Tibial artery (tissue), 4 donors: ENCODE data around the gene FGGY.

ENCODE experiments used
- DNase-seq, 2 donors: peaks; one replicate each; pipeline ENCODE4 v3.0.0-alpha.2; 2019
- H3K27ac ChIP-seq, 2 donors: fragments of 200-600 bp; sonication (generic) in 1 of 2; 1 replicate in 1 of 2; 2 replicates in 1 of 2; pipeline ENCODE4 v1.5.1; 2018 to 2019; ENCODE audit warnings: mild to moderate bottlenecking in 1 of 2
- H3K27me3 ChIP-seq, 2 donors: fragments of 200-600 bp; sonication (generic) in 1 of 2; one replicate each; pipeline versions ENCODE4 v1.5.1 to v1.6.0; 2016 to 2019
- H3K36me3 ChIP-seq, 3 donors: fragments of 200-600 bp; sonication (generic) in 2 of 3; one replicate each; pipeline ENCODE4 v1.5.1; 2016 to 2019; ENCODE audit warnings: mild to moderate bottlenecking in 2 of 3
- H3K4me1 ChIP-seq, 4 donors: fragments of 200-600 bp; sonication (generic) in 2 of 4; 1 replicate in 3 of 4; 2 replicates in 1 of 4; pipeline ENCODE4 v1.5.1; 2016 to 2019
- H3K4me3 ChIP-seq, 2 donors: fragments of 200-600 bp; sonication (generic) in 1 of 2; 1 replicate in 1 of 2; 2 replicates in 1 of 2; pipeline ENCODE4 v1.5.1; 2018 to 2019; ENCODE audit warnings: mild to moderate bottlenecking in 2 of 2
- H3K9me3 ChIP-seq, 3 donors: fragments of 200-600 bp; sonication (generic) in 1 of 3; one replicate each; pipeline ENCODE4 v1.5.1; 2016 to 2019
- intact Hi-C: fragments of 100-400 bp; cut with DNase I; formaldehyde crosslinking; loops from one replicate; pipeline ENCODE4 v1.15.0; 2023; ENCODE audit warnings: low total_unique reads
- TF ChIP-seq, protein P1 (sequence below), 2 experiments: fragments of 200-600 bp in 1 of 2; fragments of 450-650 bp in 1 of 2; IDR thresholded peaks; one replicate each; pipeline ENCODE4 v1.5.1; 2017 to 2019; ENCODE audit warnings: antibody characterized with exemption in 2 of 2, mild to moderate bottlenecking in 1 of 2, moderate library complexity in 1 of 2

Gene FGGY

DNA sequence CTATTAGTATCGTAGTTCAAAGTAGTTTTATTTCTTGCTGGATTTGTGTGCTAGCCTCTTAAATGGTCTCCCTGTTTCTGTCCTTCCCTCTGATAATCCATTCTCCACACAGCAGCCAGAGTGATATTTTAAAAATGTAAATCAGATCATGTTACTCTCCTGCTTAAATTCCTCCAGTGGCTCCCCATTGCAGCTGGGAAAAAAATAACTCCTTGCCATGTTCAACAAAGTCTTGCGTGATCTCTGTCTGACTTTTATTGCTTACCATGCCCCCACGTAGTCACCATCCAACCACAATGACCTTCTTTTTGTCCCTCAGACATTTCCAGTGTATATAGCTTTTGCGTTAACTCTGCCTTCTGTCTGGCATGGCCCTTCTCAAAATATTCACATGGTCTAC, 178.8 kb downstream of the FGGY start:
- Histone ChIP-seq H3K27me3 (no peaks in the 10 kb centered on the region), H3K27ac (no peak overlapping the region), H3K36me3 (no peaks in the 10 kb centered on the region), H3K4me3 (no peak overlapping the region), H3K4me1 (no peaks in the 10 kb centered on the region), H3K9me3 (no peaks in the 10 kb centered on the region)
- intact Hi-C loops = no loop called here
- DNase-seq = no peak
- TF ChIP-seq, protein P1, sequence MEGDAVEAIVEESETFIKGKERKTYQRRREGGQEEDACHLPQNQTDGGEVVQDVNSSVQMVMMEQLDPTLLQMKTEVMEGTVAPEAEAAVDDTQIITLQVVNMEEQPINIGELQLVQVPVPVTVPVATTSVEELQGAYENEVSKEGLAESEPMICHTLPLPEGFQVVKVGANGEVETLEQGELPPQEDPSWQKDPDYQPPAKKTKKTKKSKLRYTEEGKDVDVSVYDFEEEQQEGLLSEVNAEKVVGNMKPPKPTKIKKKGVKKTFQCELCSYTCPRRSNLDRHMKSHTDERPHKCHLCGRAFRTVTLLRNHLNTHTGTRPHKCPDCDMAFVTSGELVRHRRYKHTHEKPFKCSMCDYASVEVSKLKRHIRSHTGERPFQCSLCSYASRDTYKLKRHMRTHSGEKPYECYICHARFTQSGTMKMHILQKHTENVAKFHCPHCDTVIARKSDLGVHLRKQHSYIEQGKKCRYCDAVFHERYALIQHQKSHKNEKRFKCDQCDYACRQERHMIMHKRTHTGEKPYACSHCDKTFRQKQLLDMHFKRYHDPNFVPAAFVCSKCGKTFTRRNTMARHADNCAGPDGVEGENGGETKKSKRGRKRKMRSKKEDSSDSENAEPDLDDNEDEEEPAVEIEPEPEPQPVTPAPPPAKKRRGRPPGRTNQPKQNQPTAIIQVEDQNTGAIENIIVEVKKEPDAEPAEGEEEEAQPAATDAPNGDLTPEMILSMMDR (IDR thresholded peaks at IDR 0.05) = no peak

DNA sequence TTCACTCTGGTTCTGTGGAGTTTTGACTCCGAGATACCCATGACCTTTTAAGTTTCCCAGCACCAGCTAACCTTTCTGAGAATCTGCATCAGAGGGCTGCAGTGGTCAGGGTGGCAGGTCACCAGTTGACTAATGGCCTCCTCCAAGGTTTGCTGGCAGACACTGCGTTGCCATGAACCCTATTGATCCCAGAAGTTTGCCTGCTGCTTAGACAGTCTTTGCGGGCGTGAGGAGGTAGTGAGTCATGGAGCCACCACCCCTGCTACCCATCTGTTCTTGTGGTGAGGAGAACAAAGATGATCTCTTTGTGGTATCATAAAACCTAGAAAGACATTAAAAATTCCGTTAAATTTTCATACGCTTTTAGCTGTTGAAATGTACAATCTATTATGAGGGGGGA, 180.4 kb downstream of the FGGY start:
- Histone ChIP-seq H3K9me3 (no peaks in the 10 kb centered on the region), H3K4me3 (no peak overlapping the region), H3K27ac (no peak overlapping the region), H3K4me1 (no peaks in the 10 kb centered on the region), H3K27me3 (no peaks in the 10 kb centered on the region), H3K36me3 (no peaks in the 10 kb centered on the region)
- intact Hi-C loops = no loop called here
- TF ChIP-seq, protein P1 (IDR thresholded peaks at IDR 0.05) = no peak
- DNase-seq = no peak

DNA sequence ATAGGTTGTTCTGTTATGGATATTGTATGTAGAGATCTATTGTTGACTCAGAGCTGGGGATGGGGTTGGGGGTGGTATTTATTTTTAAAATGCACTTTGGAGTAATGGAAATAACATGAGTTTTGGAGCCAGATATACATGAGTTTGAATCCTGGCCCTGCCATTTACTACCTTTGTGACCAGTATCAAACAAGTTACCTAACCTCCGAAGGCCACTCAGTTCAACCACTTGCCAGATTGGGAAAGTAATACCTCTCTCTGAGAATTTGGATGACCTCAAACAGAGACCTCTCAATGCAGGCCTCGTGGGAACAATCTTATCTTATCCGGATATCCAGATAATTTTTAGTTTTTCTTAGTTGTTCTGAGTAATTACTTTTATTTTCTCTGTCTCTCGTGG, 181.0 kb downstream of the FGGY start:
- Histone ChIP-seq H3K27ac (no peak overlapping the region), H3K27me3 (no peaks in the 10 kb centered on the region), H3K9me3 (no peaks in the 10 kb centered on the region), H3K36me3 (no peaks in the 10 kb centered on the region), H3K4me3 (no peak overlapping the region), H3K4me1 (no peaks in the 10 kb centered on the region)
- intact Hi-C loops = no loop called here
- DNase-seq = no peak
- TF ChIP-seq, protein P1 (IDR thresholded peaks at IDR 0.05) = no peak

DNA sequence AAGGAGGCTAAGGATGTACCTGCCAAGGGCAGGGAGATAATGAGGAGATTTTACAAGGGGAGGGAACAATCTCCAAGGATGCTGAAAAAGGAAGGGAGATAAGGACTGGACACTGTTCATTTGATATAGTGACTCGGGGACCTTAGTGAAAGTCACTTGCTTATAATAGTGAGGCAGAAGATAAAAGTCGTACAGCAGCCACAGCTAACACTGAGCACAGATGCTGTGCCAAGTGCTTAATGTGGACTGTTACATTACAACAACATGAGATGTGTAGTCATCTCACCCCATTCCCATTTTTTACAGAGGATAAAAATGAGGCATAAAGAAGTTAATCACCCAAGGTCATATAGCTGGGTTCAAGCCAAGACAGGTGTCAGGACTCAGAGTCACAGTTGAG, 181.9 kb downstream of the FGGY start:
- DNase-seq = no peak
- H3K9me3 ChIP-seq = no peaks in the 10 kb centered on the region
- H3K27me3 ChIP-seq = no peaks in the 10 kb centered on the region
- TF ChIP-seq, protein P1 (IDR thresholded peaks at IDR 0.05) = no peak
- no peak overlapping the region for H3K27ac ChIP-seq
- intact Hi-C loops = no loop called here
- H3K36me3 ChIP-seq = no peaks in the 10 kb centered on the region
- H3K4me3 ChIP-seq = no peak overlapping the region
- no peaks in the 10 kb centered on the region for H3K4me1 ChIP-seq

DNA sequence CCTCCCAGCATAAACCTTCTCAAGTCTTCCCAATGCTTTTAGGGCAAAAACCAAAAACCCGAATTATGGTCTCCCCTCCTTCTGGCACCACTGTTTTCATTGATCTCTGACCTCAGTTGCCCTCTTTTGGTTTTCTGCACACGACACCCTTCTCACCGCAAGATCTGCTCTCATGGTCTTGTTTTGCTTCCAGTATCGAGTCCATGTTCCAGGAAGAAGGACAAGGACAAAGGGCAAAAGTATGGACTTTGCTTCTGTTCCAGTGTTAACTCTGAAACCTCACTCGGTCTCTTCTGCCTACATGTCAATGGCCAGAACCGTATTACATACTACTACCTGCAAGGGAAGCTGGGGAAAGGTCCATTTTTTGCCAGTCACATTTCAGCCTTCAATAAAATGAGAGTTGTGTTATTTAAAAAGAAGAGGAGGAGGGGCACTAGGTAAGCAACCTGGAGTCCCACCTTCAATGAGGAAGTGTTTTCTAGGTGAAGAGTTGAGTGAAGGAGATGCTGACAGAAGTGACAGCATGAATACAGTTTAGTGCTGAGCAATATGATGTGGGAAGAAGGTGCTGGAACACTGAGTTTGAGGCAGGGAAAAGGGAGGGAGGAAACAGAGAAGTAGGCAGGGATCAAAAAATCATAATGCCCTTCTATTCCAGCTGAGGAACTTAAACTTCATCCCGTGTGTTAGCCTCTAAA, 183.4 kb downstream of the FGGY start:
- no peaks in the 10 kb centered on the region for H3K9me3 ChIP-seq
- H3K4me1 ChIP-seq = no peaks in the 10 kb centered on the region
- TF ChIP-seq, protein P1 (IDR thresholded peaks at IDR 0.05) = no peak
- H3K27ac ChIP-seq = no peak overlapping the region
- no peak for DNase-seq
- intact Hi-C loops = no loop called here
- H3K4me3 ChIP-seq = no peak overlapping the region
- H3K36me3 ChIP-seq = no peaks in the 10 kb centered on the region
- no peaks in the 10 kb centered on the region for H3K27me3 ChIP-seq
